Fibroblast of villous mesenchyme (primary cell): ENCODE measurements around the gene POLR2H. TPM values are rescaled to one million over a fixed set of nuclear protein-coding genes. Genes with fewer than 3 reads are reported as not detected.

Source experiments
- DNase-seq: peaks from one replicate; pipeline ENCODE4 v3.0.0-alpha.2; 2010; ENCODE audit warnings: low read depth
- H3K4me3 ChIP-seq: 2 replicates; pipeline ENCODE4 v1.5.1; 2011; ENCODE audit warnings: low read depth, mild to moderate bottlenecking, low read length
- total RNA-seq: library from RNA; depleted of rRNA; stranded (reverse); fragments of >200 nt; gene quantifications from 2 replicates; pipeline ENCODE4 v1.2.3, GENCODE V29; 2012
- TF ChIP-seq, protein P1 (sequence below): IDR thresholded peaks from 2 replicates; pipeline ENCODE4 v1.5.1; 2012; ENCODE audit warnings: low read depth, mild to moderate bottlenecking, low read length; ENCODE audit not compliant: insufficient read depth

Gene POLR2H
- total RNA-seq: 39.6 and 61.3 TPM in 2 replicates

DNA sequence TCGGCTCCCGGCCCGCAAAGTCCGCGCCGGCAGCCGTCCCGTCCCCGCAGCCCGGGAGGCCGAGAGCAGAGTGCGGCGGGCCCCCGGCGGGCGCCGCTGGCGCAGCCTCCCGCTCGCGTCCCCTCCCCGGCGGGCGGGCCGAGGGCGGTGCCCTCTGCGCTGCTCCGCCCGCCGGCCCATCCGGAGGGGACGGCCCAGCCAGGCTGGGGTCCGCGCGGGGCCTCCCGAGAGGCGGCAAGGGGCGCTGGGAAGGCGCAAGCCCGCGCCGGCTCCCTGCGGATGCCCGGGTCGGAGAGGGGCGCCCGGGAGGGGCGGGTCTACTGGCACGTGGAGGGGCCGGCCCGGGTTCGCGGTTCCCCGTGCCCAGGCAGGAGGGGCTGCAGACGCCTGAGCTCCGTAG is at the start of gene POLR2H, which contains the start of gene CLCN2:
Gene POLR2H, plus strand, starts transcription at position 179 of the 400 bp plus-strand sequence. CDS start 1,783 bp downstream, outside the sequence.
Gene CLCN2, minus strand, starts transcription at position 74 of the 400 bp plus-strand sequence. CDS start 126 bp downstream, outside the sequence.
- H3K4me3 ChIP-seq: peak within 1 kb of the TSS; percentile 84
- TF ChIP-seq, protein P1, sequence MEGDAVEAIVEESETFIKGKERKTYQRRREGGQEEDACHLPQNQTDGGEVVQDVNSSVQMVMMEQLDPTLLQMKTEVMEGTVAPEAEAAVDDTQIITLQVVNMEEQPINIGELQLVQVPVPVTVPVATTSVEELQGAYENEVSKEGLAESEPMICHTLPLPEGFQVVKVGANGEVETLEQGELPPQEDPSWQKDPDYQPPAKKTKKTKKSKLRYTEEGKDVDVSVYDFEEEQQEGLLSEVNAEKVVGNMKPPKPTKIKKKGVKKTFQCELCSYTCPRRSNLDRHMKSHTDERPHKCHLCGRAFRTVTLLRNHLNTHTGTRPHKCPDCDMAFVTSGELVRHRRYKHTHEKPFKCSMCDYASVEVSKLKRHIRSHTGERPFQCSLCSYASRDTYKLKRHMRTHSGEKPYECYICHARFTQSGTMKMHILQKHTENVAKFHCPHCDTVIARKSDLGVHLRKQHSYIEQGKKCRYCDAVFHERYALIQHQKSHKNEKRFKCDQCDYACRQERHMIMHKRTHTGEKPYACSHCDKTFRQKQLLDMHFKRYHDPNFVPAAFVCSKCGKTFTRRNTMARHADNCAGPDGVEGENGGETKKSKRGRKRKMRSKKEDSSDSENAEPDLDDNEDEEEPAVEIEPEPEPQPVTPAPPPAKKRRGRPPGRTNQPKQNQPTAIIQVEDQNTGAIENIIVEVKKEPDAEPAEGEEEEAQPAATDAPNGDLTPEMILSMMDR: no peak
- peak; percentile 53 for DNase-seq

DNA sequence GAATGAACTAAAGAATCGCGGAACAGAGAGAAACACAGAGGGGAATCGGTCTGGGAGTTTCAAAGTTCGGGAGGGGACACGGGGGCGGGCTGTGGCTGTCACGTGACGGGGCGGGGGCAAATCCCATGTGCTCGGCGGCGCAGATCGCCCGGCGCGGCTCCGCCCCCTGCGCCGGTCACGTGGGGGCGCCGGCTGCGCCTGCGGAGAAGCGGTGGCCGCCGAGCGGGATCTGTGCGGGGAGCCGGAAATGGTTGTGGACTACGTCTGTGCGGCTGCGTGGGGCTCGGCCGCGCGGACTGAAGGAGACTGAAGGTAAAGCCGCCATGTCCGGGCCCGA is 47.2 kb upstream of the POLR2H start, which contains the start of gene EIF4G1:
Gene EIF4G1, plus strand, starts transcription at position 244 of the 337 bp plus-strand sequence. CDS start 1,191 bp downstream, outside the sequence.
- H3K4me3 ChIP-seq: peak within 1 kb of the TSS; percentile 95
- TF ChIP-seq, protein P1: no peak
- DNase-seq: peak; percentile 95

DNA sequence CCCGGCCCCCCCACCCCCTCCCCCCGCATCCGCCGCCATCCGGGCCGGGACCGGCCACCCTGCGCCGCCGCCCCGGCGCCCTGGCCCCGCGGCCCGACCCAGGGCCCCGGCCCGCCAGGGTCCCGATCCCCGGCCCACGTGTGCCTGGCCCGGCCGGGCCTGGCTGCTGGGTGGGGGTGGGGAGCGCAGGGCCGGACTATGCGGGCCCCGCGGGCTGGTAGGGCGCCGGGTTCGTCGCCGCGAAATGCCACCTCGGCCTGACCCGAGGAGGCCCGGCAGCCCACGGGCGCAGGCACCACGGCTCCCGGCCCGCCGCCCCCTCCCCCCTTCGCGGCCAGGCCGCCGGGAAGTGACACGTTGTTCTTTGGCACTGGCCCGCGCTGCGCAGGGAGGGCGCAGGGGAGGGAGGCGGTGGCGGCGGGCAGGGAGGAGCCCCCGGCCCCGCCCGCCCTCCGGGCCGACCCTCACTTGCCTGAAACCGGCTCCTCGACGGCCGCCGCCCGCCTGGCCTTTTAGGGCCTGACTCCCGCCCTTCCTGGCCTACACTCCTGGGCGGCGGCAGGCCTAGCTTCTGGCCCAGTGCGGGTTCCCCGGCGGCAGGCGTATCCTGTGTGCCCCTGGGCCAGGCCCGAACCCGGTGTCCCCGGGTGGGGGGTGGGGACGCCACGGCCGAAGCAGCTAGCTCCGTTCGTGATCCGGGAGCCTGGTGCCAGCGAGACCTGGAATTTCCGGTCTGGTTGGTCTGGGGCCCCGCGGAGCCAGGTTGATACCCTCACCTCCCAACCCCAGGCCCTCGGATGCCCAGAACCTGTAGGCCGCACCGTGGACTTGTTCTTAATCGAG is 46.6 kb upstream of the POLR2H start:
- peak overlapping the region; percentile 95 for H3K4me3 ChIP-seq
- DNase-seq: peak; percentile 83
- TF ChIP-seq, protein P1: no peak

DNA sequence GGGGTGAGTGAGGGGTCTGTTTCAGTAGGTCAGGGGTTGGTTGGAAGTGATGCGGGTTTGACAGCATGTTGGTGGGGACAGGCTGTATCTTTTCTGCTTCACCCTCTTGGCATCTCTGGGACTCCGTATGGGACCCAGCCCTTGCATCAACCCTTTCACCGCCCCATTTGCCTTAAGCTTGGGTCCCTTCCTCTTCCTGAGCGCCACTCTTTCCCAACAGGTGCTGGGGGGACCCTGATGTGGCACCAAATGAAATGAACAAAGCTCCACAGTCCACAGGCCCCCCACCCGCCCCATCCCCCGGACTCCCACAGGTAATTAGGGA is 46.0 kb upstream of the POLR2H start:
- TF ChIP-seq, protein P1: no peak
- H3K4me3 ChIP-seq: peak overlapping the region; percentile 95
- no peak for DNase-seq

DNA sequence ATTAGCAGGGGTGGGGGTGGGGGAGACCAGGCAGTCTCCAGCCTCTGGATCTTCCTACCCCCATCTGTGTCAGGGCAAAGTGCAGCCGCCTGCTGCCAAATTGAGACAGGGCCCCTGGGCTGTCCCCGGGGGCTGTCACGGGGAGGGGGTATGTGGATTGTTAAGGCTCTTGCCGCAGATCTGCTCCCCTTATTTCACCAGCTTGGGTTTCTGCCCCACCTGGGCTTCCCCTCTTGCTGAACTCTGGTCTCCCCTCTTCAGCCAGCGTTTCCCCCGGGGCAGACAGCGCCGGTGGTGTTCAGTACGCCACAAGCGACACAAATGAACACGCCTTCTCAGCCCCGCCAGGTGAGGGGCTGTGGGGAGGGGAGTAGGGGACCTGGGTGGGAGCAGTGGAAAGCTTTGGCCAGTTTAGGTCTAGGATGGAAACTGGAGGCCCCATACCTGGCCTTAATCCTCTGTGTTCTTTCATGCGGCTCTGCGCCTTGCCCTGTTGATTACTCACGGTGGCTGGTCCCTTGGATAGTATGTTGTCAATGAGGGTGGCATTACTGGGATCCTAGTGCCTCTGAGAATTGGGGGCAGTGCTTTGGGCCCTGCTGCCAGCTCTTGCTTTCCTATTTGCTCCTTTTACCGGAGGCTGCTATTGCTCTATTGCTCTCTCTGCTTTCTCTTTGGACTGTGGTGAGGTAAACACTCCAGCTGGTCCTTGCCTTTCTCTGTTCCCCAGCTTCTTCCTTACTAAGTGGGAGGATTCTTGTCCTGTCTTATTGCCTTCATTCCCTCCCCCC is 45.4 kb upstream of the POLR2H start:
- TF ChIP-seq, protein P1: no peak
- H3K4me3 ChIP-seq: peak overlapping the region; percentile 95
- DNase-seq: peak; percentile 30

DNA sequence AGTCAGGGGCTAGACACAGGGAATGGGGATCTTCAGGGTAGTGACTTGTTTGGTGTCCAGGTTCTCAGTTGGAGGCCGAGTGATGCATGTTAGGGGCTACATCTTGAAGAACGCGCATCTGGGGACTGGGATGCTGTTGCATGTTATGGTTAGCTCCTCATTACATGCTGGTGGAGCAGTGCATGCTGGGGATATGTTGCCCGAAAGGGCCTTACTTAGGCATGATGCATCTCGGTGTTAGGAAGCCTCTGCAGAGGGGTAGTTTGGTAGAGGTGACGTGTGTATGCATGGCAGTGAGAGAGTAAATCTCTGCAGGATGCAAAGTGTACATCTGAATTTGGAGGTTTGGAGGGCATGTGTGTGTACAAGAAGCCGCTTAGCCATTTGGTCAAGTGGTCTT is 44.7 kb upstream of the POLR2H start:
- peak overlapping the region; percentile 95 for H3K4me3 ChIP-seq
- TF ChIP-seq, protein P1: no peak
- DNase-seq: no peak
